ENCODE measurements around the gene CCDC152.
"Not testable (repeated sequence)": the region's sequence is repeated elsewhere in the genome, so short reads cannot be mapped to it uniquely, and the experiment has no call there.

Gene CCDC152

DNA sequence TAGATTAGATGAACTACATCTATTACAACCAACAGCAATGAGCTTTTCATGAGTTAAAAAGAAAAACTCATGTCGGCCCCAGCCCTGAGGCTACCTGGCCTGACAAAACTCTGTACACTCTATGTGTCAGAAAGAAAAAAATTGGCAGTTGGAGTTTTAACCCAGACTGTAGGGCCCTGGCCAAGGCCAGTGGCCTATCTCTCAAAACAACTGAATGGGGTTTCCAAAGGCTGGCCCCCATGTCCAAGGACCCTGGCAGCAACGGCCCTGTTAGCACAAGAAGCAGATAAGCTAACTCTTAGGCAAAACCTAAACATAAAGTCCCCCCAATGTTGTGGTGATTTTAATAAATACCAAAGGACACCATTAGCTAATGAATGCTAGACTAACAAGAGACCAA lies 59.9 kb downstream of the CCDC152 start:
- not testable (repeated sequence) for DNase-seq

DNA sequence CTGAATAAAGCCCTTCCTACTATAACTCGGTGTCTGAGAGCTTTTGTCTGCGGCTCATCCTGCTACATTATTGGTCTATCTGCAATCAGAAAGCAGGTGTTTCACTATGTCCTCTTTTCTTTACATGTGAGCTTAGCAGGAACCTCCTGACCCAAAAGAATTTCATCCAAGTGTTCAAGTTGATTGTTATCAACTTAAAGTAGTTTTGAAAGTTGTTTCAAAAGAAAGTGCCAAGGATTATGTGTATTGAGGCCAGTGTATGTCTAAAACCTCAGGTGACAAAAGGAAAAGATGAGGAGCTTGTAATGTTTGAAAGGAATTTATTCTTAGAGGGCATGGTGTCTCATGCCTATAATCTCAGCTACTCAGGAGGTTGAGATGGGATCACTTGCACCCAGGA lies 63.1 kb downstream of the CCDC152 start:
- DNase-seq, result no peak

DNA sequence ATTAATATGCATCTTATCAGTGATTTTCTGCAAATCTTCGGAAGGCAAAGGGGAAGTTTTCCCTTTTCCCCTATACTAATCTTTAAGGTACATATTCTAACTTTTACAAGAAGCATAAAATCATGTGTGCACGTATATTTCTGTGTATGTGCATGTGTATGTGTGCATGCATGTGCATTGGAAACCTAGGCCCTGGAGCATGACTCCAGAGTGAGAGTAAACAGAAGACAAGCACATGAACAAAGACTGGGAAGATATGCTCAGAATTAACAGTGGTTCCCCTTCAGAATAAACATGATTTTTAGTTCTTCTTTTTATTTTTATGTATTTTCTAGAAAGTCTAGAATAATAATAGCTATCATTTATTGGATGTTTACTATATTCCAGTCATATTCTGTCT lies 65.9 kb downstream of the CCDC152 start:
- DNase-seq, result no peak

DNA sequence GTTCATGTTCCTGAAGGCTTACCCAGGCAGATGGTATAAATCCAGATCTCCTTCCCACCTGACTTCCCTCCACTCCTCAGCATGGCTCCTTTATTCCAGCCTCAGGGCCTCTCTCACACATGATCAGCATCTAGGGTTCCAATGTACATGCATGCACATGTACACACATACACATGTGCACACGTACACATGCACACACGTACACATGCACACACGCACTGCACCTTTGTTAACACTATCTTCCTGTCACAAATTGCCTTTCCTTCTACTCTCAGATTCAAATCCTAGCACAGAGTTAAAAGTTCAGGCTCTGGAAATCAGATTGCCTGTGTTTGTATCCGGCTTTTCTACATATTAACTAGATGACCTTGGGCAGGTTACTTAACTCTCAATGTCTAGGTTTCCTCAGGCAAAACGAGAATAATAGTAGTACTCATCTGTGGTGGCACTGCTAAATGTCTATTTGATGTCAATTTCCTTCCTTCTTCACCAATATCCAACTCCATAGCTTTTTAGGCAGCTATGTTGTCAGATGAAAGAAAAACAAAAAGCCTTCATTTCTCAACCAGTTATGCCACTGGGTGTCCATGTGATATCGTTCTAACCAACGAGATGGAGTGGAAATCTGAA lies 67.8 kb downstream of the CCDC152 start:
- no peak for DNase-seq

DNA sequence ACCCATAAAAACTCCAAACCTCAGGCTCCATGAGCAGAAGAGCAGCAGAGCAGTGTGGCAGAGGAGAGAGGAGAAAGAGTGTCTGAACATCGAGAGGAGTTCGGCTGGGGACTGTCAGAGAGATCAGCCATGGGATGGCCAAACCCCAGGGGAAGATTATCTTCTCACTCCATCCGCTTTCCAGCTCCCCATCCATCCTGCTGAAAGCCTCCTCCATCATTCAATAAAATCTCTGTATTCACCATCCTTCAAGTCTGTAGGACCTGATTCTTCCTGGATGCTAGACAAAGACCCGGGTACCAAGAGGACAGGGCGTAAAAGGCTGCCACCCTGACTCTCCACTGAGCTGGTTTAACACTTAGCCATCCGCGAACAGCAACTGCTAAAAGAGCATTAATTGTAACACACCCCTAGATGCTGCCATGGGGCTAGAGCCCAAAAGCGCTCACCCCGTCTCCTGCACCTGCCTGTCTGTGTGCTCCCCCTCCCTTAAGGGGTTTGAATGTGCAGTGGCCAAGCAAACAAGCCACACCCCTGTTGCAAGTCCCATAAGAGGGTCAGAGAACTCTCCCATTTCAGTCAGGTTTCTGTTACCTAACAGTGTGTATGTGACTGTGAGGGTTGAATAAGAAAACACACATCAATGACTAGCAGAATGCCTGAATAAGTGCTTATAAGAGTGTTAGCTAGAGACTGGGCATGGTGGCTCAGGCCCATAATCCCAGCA lies 69.0 kb downstream of the CCDC152 start:
- DNase-seq, result no peak

DNA sequence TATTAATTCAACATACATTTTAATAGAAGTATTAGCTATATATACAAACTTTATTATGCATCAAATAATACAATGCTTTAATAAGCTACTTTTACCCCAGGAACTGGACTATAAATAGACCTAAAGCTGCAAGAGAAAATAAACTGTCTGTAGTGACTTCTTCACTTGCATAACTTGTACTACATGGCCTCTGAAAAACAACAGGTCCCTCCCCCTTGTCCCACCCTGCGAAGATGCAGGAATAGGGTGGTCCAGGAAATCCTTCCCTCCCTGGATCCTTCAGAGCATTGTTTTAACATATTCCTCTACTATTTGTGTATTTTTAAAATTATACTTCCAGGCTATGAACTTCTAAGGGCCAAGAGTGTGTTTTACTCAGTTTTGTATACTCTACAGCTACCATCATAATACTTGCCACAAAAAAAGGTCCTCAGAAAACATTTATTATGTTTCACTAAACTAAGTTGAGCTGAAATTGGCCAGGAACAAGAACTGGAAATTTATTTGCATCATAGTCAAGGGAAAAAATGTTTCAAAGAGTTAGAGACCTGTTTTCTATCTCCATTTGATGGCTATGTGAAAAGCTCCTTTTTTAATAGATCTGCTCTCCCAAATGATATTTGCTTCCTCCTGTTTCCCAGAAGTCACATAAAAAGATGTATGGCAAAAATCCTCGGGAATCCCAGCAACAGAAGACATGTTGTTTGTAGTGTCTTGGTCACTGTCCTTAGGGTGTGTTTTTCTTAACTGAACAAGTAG lies 70.3 kb downstream of the CCDC152 start:
- DNase-seq, result no peak

DNA sequence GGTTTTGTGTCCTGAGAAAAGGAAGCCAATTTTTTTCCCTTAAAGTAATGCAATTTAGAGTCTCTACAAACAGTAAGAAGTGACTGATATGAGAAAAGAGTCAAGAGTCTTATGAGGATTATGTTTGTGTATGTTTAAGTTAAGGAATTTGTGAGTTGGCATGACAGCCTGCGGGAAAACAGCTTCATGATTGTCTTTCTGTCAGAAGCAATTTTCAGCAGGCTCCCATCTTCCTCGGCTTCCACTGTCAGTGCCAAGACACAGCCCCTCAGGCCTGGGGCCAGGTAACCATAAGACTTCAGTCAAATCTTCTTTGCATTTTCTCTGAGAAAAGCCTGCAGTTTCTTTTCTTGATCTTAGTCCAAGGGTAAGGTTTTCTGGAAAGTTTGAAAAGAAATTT lies 72.1 kb downstream of the CCDC152 start:
- no peak for DNase-seq

DNA sequence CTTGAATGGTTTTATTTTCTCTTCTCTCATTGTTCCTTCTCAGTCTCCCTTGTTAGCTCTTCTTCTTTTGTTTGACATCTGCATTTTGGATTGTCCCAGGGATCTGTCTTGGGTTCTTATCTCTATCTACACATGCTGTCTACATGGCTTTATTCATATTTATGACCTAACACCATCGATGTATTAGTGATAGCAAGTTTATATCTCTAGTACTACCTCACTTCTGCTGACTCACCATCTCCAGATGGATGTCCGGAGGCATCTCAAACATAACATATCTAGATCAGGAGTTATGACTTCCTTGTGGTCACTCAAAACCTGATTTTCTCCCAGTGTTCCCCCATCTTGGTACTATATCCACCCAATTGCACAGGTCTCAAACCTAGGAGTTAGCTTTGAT lies 74.3 kb downstream of the CCDC152 start:
- DNase-seq, result no peak

DNA sequence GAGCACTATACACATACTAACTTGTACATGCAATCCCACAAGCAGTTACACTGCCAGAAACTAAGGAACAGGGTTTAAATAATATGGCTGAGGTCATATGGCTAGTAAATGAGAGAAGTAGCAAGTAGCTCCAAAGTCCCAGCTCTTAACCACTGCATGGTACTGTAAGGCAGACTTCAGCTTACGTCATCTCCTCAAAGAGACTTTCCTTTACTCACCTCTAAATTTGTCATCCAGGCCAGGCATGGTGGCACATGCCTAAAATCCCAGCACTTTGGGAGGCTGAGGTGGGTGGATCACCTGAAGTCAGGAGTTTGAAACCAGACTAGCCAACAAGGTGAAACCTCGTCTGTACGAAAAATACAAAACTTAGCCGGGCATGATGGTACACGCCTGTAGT lies 75.4 kb downstream of the CCDC152 start:
- no peak for DNase-seq

DNA sequence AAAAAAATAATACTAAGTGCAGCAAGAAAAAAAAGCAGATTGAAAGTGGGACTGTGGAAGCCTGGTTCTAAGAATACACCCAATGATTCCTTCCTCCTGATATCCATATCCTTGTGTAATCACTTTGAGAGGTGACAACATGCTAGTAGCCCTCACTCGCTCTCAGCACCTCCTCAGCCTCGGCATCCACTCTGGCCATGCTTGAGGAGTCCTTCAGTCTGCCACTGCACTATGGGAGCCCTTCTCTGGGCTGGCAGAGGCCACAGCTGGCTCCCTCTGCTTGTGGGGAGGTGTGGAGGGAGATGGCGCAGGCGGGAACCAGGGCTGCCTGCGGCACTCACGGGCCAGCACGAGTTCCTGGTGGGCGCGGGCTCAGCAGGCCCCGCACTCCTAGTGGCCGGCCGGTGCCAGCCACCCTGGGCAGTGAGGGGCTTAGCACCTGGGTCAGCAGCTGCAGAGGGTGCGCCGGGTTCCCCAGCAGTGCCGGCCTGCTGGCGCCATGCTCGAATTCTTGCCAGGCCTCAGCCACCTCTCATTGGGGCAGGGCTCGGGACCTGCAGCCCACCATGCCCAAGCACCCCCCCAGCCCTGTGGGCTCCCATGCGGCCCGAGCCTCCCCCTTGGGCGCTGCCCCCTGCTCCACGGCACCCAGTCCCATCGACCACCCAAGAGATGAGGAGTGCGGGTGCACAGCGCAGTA lies 79.6 kb downstream of the CCDC152 start:
- no peak for DNase-seq

DNA sequence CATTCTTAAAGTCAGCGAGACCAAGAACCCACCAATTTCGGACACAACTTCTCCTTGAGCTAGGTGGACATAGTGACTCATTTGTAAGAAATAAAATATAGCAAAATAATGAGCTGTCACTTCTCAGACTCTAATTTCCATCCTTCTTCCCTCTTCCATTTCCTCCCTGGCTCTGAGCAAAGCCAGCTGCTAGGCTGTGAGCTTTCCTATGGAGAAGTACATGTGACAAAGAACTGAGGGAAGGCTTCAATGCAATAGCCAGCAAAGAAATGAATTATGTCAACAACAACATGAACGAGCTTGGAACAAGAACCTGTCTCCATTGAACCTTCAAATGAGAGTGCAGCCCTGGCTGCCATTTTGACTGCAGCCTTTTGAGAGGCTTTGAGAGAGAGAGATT lies 81.0 kb downstream of the CCDC152 start:
- no peak for DNase-seq

DNA sequence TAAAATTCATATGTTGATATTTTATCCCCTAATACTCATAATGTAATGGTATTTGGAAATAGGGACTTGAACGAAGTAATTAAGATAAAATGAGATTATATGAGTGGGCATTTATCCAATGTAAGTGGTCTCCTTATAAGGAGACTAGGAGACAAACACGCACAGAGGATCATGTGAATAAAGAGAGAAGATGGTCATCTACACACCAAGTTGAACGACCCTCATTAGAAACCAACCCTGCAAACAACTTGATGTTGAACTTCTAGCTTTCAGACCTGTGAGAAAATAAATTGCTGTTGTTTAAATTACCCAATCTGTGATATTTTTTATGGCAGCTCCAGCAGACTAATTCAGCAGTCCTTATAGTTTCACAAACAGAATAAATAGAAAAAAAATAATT lies 82.6 kb downstream of the CCDC152 start:
- no peak for DNase-seq

DNA sequence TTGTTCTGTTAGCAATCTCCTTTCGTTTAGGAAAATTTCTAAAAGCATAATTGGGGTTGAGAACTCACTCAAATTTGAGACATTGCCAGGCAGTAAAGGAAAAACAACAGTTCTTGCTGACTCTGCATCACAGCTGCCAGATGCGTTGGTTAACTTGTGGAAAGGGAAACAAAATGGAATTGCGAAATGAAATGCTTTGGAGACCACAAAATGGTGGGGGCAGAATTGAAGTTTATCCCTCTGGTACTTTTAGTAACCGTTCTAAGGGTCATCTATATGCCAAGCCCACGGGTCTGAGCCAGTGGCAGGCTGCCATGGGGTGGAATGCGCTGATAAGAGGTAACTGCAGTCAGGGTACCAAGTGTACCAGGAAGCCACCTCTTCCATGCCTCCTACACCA lies 83.7 kb downstream of the CCDC152 start:
- no peak for DNase-seq

DNA sequence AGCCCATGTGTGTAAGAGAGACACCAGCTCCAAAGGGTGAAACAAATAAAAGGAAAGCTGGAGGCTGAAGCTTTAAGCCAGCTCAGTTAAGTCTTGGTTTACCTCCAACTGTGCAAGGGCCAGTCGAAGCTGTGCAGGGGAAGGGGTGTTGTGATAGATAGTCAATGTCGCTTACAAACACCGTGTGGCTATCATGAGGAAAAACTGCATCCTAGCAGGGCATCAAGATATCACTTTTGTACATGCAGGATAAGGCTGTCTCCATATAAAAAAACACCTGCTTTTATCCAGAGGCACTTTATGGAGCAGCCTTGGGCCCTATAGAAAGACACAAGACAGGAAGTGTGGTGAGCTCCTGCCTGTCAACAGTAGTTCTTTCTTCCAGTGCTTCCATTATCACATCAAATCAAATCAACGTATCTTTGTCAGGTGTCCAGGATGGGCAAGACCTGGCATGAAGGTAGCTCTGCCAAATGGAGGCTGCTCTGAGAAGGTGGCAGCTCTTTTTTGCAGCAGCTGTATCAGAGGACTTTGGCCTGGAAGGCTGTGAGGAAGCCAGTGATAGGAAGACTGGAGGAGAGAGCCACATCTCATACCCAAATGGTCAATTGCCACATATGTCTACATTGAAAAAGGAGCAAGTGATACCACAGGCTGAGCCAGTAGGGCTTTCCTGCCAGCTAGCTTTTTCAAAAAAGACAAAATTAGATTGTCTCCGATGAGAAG lies 84.4 kb downstream of the CCDC152 start:
- no peak for DNase-seq

DNA sequence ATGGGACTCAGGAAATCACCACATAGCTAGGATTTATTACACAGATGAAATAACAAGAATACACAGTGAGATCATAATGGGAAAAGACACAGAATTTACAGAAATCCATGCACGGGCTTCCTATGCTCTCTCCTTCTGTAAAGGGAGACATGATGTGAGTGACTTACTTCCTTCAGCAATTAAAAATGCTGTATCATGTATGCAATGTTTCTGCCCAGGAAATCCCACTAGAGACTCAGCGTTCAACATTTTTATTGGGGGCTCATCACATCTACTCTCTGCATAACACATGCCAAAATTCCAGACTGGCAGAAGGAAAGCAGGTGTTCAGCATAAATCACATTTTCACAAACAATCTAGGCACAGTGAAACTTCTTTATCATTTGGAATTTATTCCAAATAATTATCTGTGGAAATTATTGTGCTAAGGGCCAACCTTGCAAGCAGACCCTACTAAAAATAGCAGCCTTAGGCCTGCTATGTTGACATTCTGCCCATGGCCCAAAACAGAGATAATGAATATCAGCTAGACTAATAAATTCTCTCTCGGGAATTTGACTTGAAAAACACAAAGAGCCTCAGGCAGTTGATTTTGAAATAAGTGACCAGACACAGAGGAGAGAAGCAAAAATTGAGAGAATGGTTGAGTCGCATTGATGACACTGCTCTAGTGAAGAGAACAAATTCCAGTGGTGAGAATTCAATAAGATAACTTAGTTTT lies 86.5 kb downstream of the CCDC152 start:
- no peak for DNase-seq

DNA sequence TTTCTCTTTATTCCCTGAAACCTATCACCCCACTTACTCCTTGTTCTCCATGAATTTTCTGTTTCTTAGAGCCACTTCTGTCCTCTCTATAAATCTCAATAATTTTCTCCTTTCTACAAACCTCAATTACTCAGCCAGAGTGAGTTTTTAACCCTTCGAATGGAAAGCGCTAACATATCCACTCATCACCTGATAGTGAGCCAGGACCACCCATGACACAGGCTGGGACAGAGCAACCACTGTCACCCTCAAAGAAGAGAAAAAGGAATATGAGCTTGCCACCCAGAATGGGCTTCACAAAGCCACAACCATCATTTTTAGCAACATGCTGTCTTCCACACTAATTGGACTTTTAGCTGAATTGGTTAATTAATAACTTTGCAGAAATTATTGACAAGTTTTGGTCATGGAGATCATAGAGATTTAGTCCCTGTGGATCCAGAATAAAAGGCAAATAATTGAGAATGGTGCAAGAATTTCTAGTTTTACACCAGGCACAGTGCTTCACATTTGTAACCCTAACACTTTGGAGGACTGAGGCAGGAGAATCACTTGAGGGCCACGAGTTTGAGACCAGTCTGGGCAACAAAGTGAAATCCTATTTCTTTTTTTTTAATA lies 87.2 kb downstream of the CCDC152 start:
- no peak for DNase-seq

DNA sequence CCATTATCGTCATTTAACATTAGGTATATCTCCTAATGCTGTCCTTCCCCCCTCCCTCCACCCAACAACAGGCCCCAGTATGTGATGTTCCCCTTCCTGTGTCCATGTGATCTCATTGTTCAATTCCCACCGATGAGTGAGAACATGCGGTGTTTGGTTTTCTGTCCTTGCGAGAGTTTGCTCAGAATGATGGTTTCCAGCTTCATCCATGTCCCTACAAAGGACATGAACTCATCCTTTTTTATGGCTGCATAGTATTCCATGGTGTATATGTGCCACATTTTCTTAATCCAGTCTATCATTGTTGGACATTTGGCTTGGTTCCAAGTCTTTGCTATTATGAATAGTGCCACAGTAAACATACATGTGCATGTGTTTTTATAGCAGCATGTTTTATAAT lies 87.8 kb downstream of the CCDC152 start:
- not testable (repeated sequence) for DNase-seq

DNA sequence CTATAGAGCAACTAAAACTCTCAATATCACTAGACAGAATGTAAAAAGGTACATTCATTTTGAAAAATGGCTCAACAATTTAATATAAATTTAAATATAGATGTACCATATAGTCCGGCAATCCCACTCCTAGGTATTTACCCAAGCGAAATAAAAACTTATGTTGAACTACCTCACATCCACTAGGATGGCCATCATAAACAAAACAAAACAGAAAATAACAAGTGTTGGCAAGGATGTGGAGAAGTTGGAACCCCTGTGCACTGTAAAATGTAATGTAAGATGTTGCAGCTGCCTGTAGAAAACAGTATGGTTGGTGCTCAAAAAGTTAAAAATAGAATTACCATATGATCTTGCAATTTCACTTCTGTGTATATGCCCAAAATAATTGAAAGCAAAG lies 91.9 kb downstream of the CCDC152 start:
- DNase-seq, result no peak

DNA sequence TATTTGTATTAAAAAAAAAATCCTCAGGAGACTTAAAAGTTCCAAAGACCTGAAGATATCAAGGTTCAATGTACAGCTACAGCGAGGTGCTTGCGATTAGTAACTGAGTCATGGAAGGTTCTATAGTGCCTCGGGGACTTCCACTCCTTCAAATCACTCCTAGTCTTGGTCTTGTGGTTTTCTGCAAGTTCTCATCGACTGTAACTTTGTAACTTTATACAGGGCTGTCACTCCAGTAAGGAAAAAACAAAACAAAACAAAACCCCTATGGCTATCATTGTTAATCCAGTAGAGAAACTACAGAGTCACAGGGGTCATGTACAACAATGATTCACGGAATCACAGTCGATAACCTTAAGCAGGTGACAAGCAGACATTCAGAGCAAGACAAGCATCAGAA lies 94.9 kb downstream of the CCDC152 start:
- no peak for DNase-seq
